Activated CD8-positive, alpha-beta memory T cell treated with anti-CD3 and anti-CD28 coated beads, Interleukin-2, amount 10 ng/mL, durations not matched to agents 7 days and 5 days (primary cell): ENCODE data around the gene CFAP46. TPM values are rescaled to one million over a fixed set of nuclear protein-coding genes. Genes with fewer than 3 reads are reported as not detected.

ENCODE experiments used
- ATAC-seq: fragments of 150-1000 bp; cut with Tn5 transposase; one replicate; pipeline ENCODE4 v1.10.0; 2021; ENCODE audit warnings: moderate library complexity
- CTCF ChIA-PET: fragments of 350-600 bp; sonication (Branson Sonifier 250); formaldehyde crosslinking; loops from one replicate; lab custom pipeline; 2021; ENCODE audit warnings: antibody characterized with exemption; lab: Charles Lee
- DNase-seq: peaks from one replicate; pipeline ENCODE4 v3.0.0-alpha.2; 2020
- H3K27ac Mint-ChIP-seq: one replicate; pipeline ENCODE4 v1.8.0; 2021; ENCODE audit warnings: mild to moderate bottlenecking, mixed read lengths
- H3K27me3 Mint-ChIP-seq: one replicate; pipeline ENCODE4 v1.8.0; 2021; ENCODE audit warnings: mixed read lengths
- H3K36me3 Mint-ChIP-seq: one replicate; pipeline ENCODE4 v1.8.0; 2021; ENCODE audit warnings: mild to moderate bottlenecking, mixed read lengths
- H3K4me1 Mint-ChIP-seq: one replicate; pipeline ENCODE4 v1.8.0; 2021; ENCODE audit warnings: mixed read lengths
- H3K4me3 Mint-ChIP-seq: one replicate; pipeline ENCODE4 v1.8.0; 2021; ENCODE audit warnings: mild to moderate bottlenecking, moderate library complexity, mixed read lengths
- H3K9me3 Mint-ChIP-seq: one replicate; pipeline ENCODE4 v1.8.0; 2022; ENCODE audit warnings: low read depth, mixed read lengths
- total RNA-seq, 2 experiments: library from RNA; stranded (reverse); gene quantifications; one replicate each; pipeline ENCODE4 v1.2.3, GENCODE V29; 2021

Gene CFAP46
- total RNA-seq, 2 experiments from 2014 or later: not detected

DNA sequence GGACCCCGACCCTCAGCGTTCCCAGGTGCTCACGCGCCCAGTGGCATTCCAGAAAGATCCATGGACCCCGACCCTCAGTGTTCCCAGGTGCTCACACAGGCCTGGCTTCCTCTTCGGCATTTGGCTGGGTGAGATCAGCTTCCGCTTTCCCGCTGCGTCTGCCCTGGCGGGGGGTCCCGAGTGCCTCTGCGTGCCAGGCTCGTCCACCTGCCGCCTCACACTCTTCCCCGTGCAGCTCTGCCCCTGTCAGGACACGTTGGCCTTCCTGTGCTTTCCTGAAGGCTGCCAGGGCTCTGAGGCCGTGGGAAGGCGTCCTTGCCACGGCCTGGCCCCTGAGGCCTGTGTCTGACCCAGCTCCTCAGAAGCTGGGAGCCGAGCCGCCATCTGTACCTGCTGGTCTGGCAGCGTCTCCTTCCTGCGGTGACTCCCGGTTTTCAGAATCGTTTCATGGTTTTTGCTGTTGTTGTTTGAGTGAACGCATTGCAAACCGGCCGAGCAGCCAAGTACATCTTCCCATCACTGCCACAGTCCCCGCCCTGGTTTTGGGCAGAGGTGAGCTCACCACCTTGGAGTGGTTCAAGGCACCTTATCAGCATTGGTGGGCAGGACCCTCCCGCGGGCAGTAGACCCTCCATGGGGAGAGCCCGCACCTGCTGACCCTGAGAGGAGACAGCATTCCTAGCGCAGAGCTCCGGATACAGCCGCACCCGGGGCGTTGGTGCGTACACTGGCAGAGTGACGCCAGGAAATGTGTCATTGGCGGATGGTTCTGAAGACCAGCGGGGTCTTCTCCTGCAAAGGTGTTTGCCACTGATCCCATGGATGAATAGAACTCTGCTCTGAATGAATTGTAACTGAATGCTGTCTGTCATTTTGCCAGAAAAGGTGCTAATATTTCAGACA is 173.8 kb downstream of the CFAP46 start:
- CTCF ChIA-PET: no interaction called here
- DNase-seq (no peak), ATAC-seq (no peak)
- Mint-ChIP-seq H3K36me3 (peaks cover 2% of the 10 kb centered on the region), H3K4me1 (no peaks in the 10 kb centered on the region), H3K4me3 (no peak overlapping the region), H3K9me3 (no peaks in the 10 kb centered on the region), H3K27ac (no peak overlapping the region), H3K27me3 (no peaks in the 10 kb centered on the region)

DNA sequence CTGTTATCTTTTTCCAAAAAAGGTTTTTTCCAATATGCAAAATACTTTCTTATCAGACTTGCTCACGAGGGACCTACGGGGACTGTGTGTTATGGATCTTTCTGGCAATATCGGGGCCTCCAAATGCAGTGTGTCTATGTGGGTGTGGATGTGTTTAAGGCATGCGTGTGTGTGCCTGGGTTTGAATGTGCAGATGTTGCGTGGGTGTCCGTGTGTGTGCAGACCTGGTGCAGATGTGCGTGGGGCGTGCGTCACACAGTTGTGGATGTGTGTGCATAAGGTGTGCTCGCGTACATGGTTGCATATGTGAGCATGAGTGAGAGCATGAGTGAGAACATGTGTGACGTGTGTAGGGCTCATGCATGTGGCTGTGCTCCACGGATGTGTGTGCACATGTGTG is 176.1 kb downstream of the CFAP46 start:
- CTCF ChIA-PET: no interaction called here
- Mint-ChIP-seq H3K36me3 (no peaks in the 10 kb centered on the region), H3K27ac (no peak overlapping the region), H3K9me3 (no peaks in the 10 kb centered on the region), H3K4me1 (no peaks in the 10 kb centered on the region), H3K27me3 (no peaks in the 10 kb centered on the region), H3K4me3 (no peak overlapping the region)
- DNase-seq: no peak
- no peak for ATAC-seq

DNA sequence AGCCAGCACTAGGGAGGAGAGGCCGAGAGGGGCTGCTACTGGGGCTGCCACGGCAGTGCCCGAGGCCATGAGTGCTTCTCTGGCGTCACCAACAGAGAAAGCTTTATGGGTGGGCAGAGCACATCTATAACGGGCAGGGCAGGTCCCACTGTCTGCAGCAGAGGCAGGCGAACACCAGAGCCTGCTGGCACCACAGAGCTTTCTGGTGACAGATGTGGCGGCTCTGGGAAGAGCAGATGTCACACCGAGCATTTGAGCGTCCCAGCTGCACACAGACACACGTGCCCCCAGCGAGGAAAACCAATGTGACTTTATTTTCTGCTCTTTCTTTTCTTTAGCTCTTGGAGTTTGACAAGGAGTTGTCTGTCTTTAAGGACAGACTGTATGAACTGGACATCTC is 176.9 kb downstream of the CFAP46 start:
- Mint-ChIP-seq H3K27me3 (no peaks in the 10 kb centered on the region), H3K27ac (no peak overlapping the region), H3K9me3 (no peaks in the 10 kb centered on the region), H3K4me3 (no peak overlapping the region), H3K36me3 (no peaks in the 10 kb centered on the region), H3K4me1 (no peaks in the 10 kb centered on the region)
- ATAC-seq: no peak
- CTCF ChIA-PET: no interaction called here
- no peak for DNase-seq

DNA sequence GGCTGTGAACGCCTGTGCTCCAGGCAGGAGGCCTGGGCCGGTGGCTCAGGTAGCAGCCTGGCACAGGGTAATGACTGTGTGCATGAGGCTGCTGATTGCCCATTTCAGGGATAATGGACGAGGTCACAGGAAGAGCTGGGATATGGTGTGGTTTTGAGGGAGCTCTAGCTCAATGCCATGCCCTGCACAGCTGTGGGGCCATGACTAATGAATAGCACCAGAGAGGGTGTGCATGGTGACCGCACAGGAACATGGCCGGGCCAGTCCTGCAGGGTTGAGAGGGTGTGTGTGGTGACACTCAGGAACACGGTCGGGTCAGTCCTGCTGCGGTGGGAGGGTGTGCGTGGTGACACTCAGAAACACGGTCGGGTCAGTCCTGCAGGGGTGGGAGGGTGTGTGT is 178.3 kb downstream of the CFAP46 start:
- CTCF ChIA-PET: no interaction called here
- Mint-ChIP-seq H3K4me1 (no peaks in the 10 kb centered on the region), H3K9me3 (no peaks in the 10 kb centered on the region), H3K27me3 (no peaks in the 10 kb centered on the region), H3K4me3 (no peak overlapping the region), H3K36me3 (no peaks in the 10 kb centered on the region), H3K27ac (no peak overlapping the region)
- DNase-seq (no peak), ATAC-seq (no peak)

DNA sequence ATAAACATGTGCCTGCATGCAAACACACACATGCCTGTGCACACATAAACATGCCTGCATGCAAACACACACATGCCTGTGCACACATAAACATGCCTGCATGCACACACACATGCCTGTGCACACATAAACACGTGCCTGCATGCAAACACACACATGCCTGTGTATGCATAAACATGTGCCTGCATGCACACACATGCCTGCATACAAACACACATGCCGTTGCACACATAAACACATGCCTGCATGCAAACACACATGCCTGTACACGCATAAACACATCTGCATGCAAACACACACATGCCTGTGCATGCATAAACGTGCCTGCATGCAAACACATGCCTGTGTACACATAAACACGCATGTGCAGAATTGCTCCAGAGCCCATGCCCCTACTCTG is 178.8 kb downstream of the CFAP46 start:
- no peak overlapping the region for H3K27ac Mint-ChIP-seq
- H3K36me3 Mint-ChIP-seq: no peaks in the 10 kb centered on the region
- H3K4me1 Mint-ChIP-seq: no peaks in the 10 kb centered on the region
- no peaks in the 10 kb centered on the region for H3K27me3 Mint-ChIP-seq
- CTCF ChIA-PET: no interaction called here
- no peak overlapping the region for H3K4me3 Mint-ChIP-seq
- DNase-seq: no peak
- H3K9me3 Mint-ChIP-seq: no peaks in the 10 kb centered on the region
- ATAC-seq: no peak

DNA sequence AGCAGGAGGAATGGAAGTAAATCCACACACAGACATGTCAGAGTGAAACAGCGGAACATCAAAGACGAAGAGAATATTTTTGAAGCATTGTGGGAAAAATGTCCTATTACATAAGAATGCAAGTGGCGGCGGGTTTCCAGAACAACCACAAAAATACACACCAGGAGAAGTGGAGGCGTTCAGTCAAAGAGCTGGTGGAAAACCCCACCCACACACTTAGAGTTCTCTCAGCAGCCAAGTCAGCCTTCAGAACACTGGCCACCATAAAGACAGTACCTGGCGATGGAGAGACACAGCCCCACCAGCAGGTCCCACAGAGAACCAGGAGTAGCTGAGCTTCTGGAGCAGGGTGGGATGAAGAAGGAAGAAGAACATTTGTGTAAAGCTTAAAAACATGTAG is 180.1 kb downstream of the CFAP46 start:
- DNase-seq (no peak), ATAC-seq (no peak)
- Mint-ChIP-seq H3K4me1 (no peaks in the 10 kb centered on the region), H3K4me3 (no peak overlapping the region), H3K36me3 (no peaks in the 10 kb centered on the region), H3K27me3 (no peaks in the 10 kb centered on the region), H3K9me3 (no peaks in the 10 kb centered on the region), H3K27ac (no peak overlapping the region)
- CTCF ChIA-PET: no interaction called here

DNA sequence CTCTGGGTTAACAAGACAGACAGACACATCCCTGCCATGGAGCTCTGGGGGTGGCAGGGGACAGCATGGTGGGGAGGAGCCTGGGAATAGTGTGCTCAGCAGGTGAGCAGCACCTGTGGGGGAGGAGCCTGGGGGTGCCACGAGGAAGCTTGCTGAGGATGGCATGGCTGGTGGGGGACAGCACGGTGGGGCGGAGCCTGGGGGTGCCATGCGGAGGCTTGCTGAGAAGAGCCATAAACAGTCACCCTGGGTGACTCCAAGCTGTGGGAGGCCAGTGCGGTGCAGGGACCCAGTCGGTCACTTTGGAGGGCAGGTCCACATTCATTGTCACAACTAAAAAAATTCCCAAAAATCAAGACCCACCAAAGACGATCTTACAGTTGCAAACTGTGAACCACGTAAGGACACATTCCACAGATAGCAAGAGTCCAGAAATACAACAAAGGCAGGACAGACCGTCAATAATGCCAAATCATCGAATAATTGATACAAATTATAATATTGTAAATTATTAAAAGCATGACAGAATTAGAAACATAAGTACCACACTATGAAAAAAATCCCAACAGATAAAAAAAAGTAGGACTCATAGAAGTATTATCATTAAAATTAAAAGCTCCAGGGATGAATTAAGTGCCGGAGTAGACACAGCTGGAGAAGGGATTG is 180.8 kb downstream of the CFAP46 start:
- DNase-seq (no peak), ATAC-seq (no peak)
- H3K4me3 Mint-ChIP-seq: no peak overlapping the region
- H3K27ac Mint-ChIP-seq: no peak overlapping the region
- no peaks in the 10 kb centered on the region for H3K36me3 Mint-ChIP-seq
- CTCF ChIA-PET: no interaction called here
- no peaks in the 10 kb centered on the region for H3K9me3 Mint-ChIP-seq
- no peaks in the 10 kb centered on the region for H3K4me1 Mint-ChIP-seq
- H3K27me3 Mint-ChIP-seq: no peaks in the 10 kb centered on the region

DNA sequence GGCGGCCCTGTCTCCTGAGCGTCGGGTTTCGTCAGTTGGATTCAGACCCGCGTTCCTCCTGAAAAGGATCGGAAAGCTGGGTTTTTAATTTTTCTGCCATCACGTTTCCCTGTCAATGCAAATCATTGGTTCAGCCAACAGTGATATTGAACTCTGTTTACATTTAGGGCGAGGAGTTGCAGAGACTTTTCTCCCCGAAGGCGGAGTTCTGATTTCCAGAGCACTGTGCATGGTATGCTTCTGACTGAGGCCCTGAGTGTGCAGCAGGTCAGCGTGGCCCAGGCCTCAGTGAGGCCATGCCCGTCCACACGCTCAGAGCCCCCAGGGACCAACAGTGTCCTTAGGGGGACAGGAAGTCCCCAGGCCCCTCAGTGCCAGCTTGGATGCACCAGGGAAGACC is 183.5 kb downstream of the CFAP46 start:
- no peak overlapping the region for H3K27ac Mint-ChIP-seq
- H3K4me1 Mint-ChIP-seq: no peaks in the 10 kb centered on the region
- no peaks in the 10 kb centered on the region for H3K27me3 Mint-ChIP-seq
- H3K9me3 Mint-ChIP-seq: peaks cover 8% of the 10 kb centered on the region
- H3K36me3 Mint-ChIP-seq: peaks cover 8% of the 10 kb centered on the region
- no peak for DNase-seq
- H3K4me3 Mint-ChIP-seq: no peak overlapping the region
- CTCF ChIA-PET: no interaction called here
- ATAC-seq: no peak

Other genes with a start within 250 kb of the CFAP46 start
- not detected for gene NKX6-2, start 156.4 kb downstream of the CFAP46 start, total RNA-seq
- not detected for gene ADGRA1, start 145.4 kb upstream of the CFAP46 start, total RNA-seq
- gene KNDC1, start 217.6 kb upstream of the CFAP46 start, total RNA-seq: under 1 TPM in 1 of 2 experiments, not detected in 1; 0.32 TPM